Ovary (tissue), 9 donors: ENCODE results near the gene SLC2A5. TPM values are rescaled to one million over a fixed set of nuclear protein-coding genes. Genes with fewer than 3 reads are reported as not detected.
A peak's percentile ranks its signal among the peaks of the same experiment; 100 is the strongest.
"Not testable (repeated sequence)": the region's sequence is repeated elsewhere in the genome, so short reads cannot be mapped to it uniquely, and the experiment has no call there.

Source experiments
- DNase-seq, 5 donors: peaks; one replicate each; pipeline ENCODE4 v3.0.0-alpha.2; 2019 to 2020
- H3K27ac ChIP-seq, 2 donors: fragments of 200-600 bp; one replicate each; pipeline versions ENCODE4 v1.5.1 to v1.8.0; 2019 to 2022
- H3K27me3 ChIP-seq: fragments of 200-600 bp; one replicate; pipeline ENCODE4 v1.8.0; 2022
- H3K36me3 ChIP-seq: fragments of 200-600 bp; sonication (generic); one replicate; pipeline ENCODE4 v1.5.1; 2019
- H3K4me1 ChIP-seq: one replicate; pipeline ENCODE4 v1.8.1; 2013; ENCODE audit warnings: mild to moderate bottlenecking, moderate library complexity; ENCODE audit not compliant: insufficient read depth
- H3K4me3 ChIP-seq: fragments of 200-600 bp; sonication (generic); one replicate; pipeline ENCODE4 v1.5.1; 2017
- H3K9me3 ChIP-seq, 2 donors: fragments of 200-600 bp in 1 of 2; sonication (generic) in 1 of 2; one replicate each; pipeline versions ENCODE4 v1.5.1 to v1.8.1; 2013 to 2019; ENCODE audit warnings: mild to moderate bottlenecking in 1 of 2, moderate library complexity in 1 of 2
- CTCF ChIP-seq, 3 donors: fragments of 450-650 bp in 2 of 3; fragments of 200-600 bp in 1 of 3; IDR thresholded peaks; one replicate each; pipeline versions ENCODE4 v1.5.1 to v1.8.0; 2016 to 2022; ENCODE audit warnings: antibody characterized with exemption in 3 of 3, mild to moderate bottlenecking in 1 of 3
- EP300 ChIP-seq: sonication (generic); formaldehyde crosslinking; IDR thresholded peaks from one replicate; pipeline ENCODE4 v1.6.1; 2017; ENCODE audit warnings: antibody characterized with exemption
- POLR2A ChIP-seq: fragments of 450-650 bp; IDR thresholded peaks from one replicate; pipeline ENCODE4 v1.6.1; 2017; ENCODE audit warnings: antibody characterized with exemption, mild to moderate bottlenecking, moderate library complexity
- WGBS, 3 donors: extraction: QIAGEN DNeasy Blood & Tissue Kit in 1 of 3; methylation state at CpG; one replicate each; pipeline versions ENCODE4 v1.1.5 to v1.1.7; 2013 to 2017; 5-methylcytosine and 5-hydroxymethylcytosine counted together
- intact Hi-C, 4 donors: fragments of 100-400 bp; cut with DNase I; formaldehyde crosslinking; loops; one replicate each; pipeline versions ENCODE4 v1.11.0 to v1.15.1; 2022 to 2023
- polyA plus RNA-seq, 2 donors: library from polyadenylated mRNA; stranded (reverse); fragments of 200-250 nt in 1 of 2; fragments of 350-450 nt in 1 of 2; fragmentation: Illumina TruSeq in 1 of 2; extraction: RNeasy Lipid Tissue Mini Kit (QIAGEN cat#74804) in 1 of 2; gene quantifications; one replicate each; pipeline ENCODE4 v1.2.3, GENCODE V29; 2013 to 2014
- total RNA-seq, 7 donors: library from RNA; depleted of rRNA in 2 of 7; stranded (reverse); fragments of >200 nt in 2 of 7; fragmentation: NEBNext Ultra II Directional in 3 of 7; extraction: Animal tissue kit (Norgen Biotek cat#: 25700) in 3 of 7; gene quantifications; one replicate each; pipeline versions ENCODE4 v1.1.0 to v1.2.4, GENCODE V29; 2016 to 2023
- donor health status: DM: no; HTN: no; CAD: no; lungs with moderate emphysema.
- donor health status: DM: no; HTN: no; CAD: no.
- donor health status: Bipolar disorder and iron deficiency.
- donor health status: DM: yes; HTN: yes; CAD: no.
- donor health status: DM: no; HTN: no; CAD: no.
- donor health status: DM: yes; HTN: yes; CAD: no.

The SLC2A5 gene
- total and polyA plus RNA-seq, 9 donors = 0.64 to 19.4 (median 5.6) TPM

GRCh38 chr1:9022773-9023172, 46.7 kb downstream of the SLC2A5 start:
- peaks cover 2% of the 10 kb centered on the region for H3K4me1 ChIP-seq
- intact Hi-C loops = no loop called here
- TF ChIP-seq POLR2A = no peak
- no peak for TF ChIP-seq CTCF (IDR thresholded peaks at IDR 0.05)
- no peak for TF ChIP-seq EP300
- H3K36me3 ChIP-seq = no peaks in the 10 kb centered on the region
- 94 to 97% (median 95%) methylated on average over 10 of the region's 10 CpGs for WGBS, 3 donors
- H3K27me3 ChIP-seq = no peaks in the 10 kb centered on the region
- DNase-seq = no peak
- no peak overlapping the region for H3K4me3 ChIP-seq
- H3K9me3 ChIP-seq = no peaks in the 10 kb centered on the region
- no peak overlapping the region for H3K27ac ChIP-seq

GRCh38 chr1:9022026-9022738, 47.3 kb downstream of the SLC2A5 start:
- H3K27ac ChIP-seq, H3K4me3 ChIP-seq, H3K36me3 ChIP-seq, H3K4me1 ChIP-seq, H3K27me3 ChIP-seq, H3K9me3 ChIP-seq, DNase-seq, intact Hi-C loops: not testable (repeated sequence)
- WGBS, 3 donors = 50 to 62% (median 52%) methylated on average over 13 to 15 of the region's 15 CpGs

DNA sequence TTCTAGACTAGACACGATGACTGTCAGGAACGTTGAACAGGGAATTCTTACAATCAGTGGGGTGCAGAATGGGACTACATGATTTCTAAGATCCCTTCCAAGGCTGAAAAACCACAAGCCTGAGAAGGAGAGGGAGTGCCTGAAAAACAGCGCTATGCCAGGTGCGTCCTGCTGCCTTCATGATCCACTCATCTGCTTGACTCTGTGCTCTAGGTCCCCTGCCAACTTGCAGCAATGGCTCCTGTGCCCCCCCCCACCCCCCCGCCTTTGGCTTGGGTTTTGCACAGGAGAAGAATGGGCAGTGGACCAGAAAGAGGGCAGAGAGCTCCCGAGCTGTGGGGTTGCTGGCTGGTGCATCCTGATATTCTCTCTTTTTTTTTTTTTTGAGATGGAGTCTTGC, 49.1 kb downstream of the SLC2A5 start:
- TF ChIP-seq CTCF (IDR thresholded peaks at IDR 0.05) (no peak), POLR2A (no peak), EP300 (no peak)
- H3K27me3 ChIP-seq = no peaks in the 10 kb centered on the region
- WGBS, 3 donors = 28 to 31% (median 30%) methylated on average over 6 of the region's 6 CpGs
- no peak overlapping the region for H3K4me3 ChIP-seq
- no peaks in the 10 kb centered on the region for H3K9me3 ChIP-seq
- H3K27ac ChIP-seq = no peak overlapping the region
- H3K36me3 ChIP-seq = no peaks in the 10 kb centered on the region
- no peak for DNase-seq
- peaks cover 2% of the 10 kb centered on the region for H3K4me1 ChIP-seq
- intact Hi-C loops = no loop called here

- no peak for DNase-seq
- Histone ChIP-seq H3K36me3 (no peaks in the 10 kb centered on the region), H3K4me3 (no peak overlapping the region), H3K27ac (no peak overlapping the region), H3K4me1 (peaks cover 2% of the 10 kb centered on the region), H3K9me3 (no peaks in the 10 kb centered on the region), H3K27me3 (no peaks in the 10 kb centered on the region)
- WGBS, 3 donors = 14% methylated on average over 4 of the region's 4 CpGs
- TF ChIP-seq CTCF (IDR thresholded peaks at IDR 0.05) = no peak
- no peak for TF ChIP-seq EP300
- no peak for TF ChIP-seq POLR2A
- intact Hi-C loops = loop anchor here in 2 of 4 donors (5.0 to 10.0 kb wide), 2 partner anchors 75 to 77 kb away; no protein-coding TSS in a partner anchor
Observed at GRCh38 chr1:9019896-9020295, 49.5 kb downstream of the SLC2A5 start.

DNA sequence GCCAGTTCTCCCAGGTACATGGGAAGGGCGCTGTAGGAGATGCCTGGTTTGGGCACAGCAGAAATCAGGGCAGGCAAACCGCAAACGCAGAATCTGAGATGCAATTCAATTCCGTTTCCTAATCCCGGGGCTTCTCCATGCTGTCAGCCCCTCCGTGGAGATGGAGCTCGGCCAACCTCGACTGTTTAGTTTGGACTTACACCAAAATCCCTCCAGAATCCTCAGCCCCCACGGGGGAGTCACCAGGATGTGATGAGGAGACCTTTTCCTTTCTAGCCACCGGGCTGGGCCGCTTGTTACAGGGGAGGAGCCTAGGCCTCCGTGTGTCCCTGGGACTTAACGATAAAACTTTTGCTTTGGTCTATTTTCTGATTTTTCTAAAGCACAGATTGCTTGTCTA, 51.1 kb downstream of the SLC2A5 start:
- Histone ChIP-seq H3K36me3 (no peaks in the 10 kb centered on the region), H3K27ac (no peak overlapping the region), H3K4me3 (no peak overlapping the region), H3K27me3 (no peaks in the 10 kb centered on the region), H3K9me3 (no peaks in the 10 kb centered on the region), H3K4me1 (peaks cover 2% of the 10 kb centered on the region)
- WGBS, 3 donors = 13 to 17% (median 17%) methylated on average over 13 of the region's 13 CpGs
- TF ChIP-seq POLR2A = no peak
- peak in 4 of 5 donors; percentile 47 to 56 (median 52) for DNase-seq
- intact Hi-C loops = loop anchor here in 2 of 4 donors (5.0 to 10.0 kb wide), 2 partner anchors 76 to 79 kb away; no protein-coding TSS in a partner anchor
